HUES6 (cell line): ENCODE measurements around the gene PLA2G5.

Source experiments
- H3K27ac ChIP-seq: 2 replicates; pipeline ENCODE4 v1.7.0; 2013; ENCODE audit warnings: low read depth, mild to moderate bottlenecking, low read length, inconsistent platforms
- H3K27me3 ChIP-seq: 2 replicates; pipeline ENCODE4 v1.6.1; 2013; ENCODE audit warnings: low read length; ENCODE audit not compliant: control insufficient read depth, insufficient read depth
- H3K36me3 ChIP-seq: 2 replicates; pipeline ENCODE4 v1.6.1; 2013; ENCODE audit warnings: low read length; ENCODE audit not compliant: control insufficient read depth, insufficient read depth
- H3K4me1 ChIP-seq: 2 replicates; pipeline ENCODE4 v1.6.1; 2013; ENCODE audit warnings: low read length; ENCODE audit not compliant: control insufficient read depth, insufficient read depth
- H3K4me3 ChIP-seq: 2 replicates; pipeline ENCODE4 v1.5.1; 2013; ENCODE audit warnings: low read depth, low read length
- H3K9ac ChIP-seq: one replicate; pipeline ENCODE4 v1.6.1; 2013; ENCODE audit warnings: mild to moderate bottlenecking, low read length
- H3K9me3 ChIP-seq: 2 replicates; pipeline ENCODE4 v1.6.1; 2013; ENCODE audit warnings: low read depth, low read length; ENCODE audit not compliant: control insufficient read depth, insufficient read depth

Gene PLA2G5

DNA sequence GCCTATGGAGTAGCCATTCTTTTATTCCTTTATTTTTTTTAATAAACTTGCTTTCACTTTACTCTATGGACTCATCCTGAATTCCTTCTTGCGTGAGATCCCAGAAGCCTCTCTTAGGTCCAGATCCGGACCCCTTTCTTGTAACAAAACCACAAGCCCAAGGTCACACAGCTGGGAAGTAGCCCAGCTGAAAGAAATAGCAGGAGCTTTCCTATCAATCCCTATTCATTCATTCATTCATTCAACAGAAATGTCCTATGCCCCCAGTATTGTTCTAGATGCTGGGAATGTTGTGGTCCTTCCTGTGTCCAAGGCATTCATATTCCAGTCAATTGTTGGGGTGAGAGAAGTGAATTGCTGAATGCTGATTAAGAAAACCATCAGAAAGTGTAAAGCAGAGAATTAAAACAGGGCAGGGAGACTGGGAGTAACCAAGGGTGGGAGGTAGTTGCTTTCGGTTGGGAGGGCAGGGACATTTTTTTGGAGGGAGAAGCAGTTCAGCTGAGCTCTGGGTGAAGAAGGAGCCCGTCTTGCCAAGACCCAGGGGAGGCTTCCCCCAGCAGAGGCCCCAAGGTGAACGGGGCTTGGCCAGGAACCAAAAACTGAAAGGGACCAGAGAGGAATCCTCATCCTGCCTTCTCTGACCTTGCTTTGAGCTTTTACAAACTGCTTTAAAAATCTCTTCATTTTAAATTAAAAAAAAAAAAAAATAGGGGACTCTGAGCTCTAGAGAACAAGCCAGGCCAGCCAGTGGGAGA lies 38.6 kb downstream of the PLA2G5 start:
- no peaks in the 10 kb centered on the region for H3K36me3 ChIP-seq
- 0 out of 2 replicates have a peak, but pooled peaks cover 7% of the 10 kb centered on the region for H3K9me3 ChIP-seq
- no peaks in the 10 kb centered on the region; the same call in 1 of the 2 replicates for H3K4me1 ChIP-seq
- no peaks in the 10 kb centered on the region for H3K27me3 ChIP-seq
- H3K4me3 ChIP-seq: no peak overlapping the region
- H3K9ac ChIP-seq: no peak overlapping the region
- no peak overlapping the region for H3K27ac ChIP-seq

DNA sequence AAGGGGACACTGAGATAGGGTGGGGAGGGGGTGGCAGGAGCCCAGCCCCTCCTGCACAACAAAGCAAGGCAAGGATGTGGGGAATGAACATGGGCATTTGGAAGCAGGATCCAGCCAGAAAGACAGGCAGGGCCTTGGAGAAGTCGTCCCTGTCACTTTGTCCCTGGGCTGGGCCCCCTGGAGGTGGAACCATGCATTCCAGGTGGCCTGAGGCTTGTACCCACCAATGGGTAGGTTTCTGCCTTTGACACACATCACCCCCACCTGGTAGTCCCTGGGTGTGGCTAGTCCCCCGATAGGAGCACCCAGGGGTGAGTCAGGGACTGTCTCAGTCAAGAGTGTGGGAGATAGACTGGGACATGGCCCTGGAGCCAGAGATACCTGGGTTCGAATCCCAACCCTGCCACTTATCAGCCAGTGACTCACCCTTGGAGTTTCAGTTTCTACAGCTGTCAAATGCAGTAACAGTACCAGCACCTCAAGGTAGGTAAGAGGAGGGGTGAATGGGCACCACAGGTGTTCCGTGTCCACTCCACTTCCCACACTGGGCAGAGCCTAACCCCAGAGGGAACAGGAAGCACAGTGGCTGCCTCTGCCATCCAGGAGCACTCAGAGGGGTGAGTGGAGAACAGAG lies 39.3 kb downstream of the PLA2G5 start:
- Histone ChIP-seq H3K4me3 (no peak overlapping the region), H3K27me3 (no peaks in the 10 kb centered on the region), H3K36me3 (no peaks in the 10 kb centered on the region), H3K27ac (no peak overlapping the region), H3K4me1 (peaks cover 5% of the 10 kb centered on the region), H3K9me3 (0 out of 2 replicates have a peak, but pooled peaks cover 4% of the 10 kb centered on the region), H3K9ac (no peak overlapping the region)

DNA sequence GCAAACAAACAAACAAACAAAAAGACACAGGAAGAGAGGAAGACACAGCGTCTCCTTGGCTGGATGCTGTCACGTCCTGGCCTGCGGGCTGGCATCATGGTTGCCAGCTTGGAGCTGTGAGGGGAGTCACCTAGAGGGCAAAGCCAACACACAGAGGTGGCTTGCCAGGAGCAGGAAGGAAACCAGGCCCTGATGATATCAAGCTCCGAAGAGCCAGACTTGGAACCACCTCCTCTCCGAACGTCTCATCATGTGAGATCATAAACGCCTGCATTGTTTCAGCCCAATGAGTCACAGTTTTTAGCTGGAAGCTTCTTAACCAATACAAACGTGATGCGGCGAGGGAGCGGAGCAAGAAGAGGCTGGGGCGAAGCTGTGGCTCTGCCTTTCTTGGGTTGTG lies 40.7 kb downstream of the PLA2G5 start:
- Histone ChIP-seq H3K9ac (no peak overlapping the region), H3K4me1 (peaks cover 8% of the 10 kb centered on the region), H3K9me3 (0 out of 2 replicates have a peak, but pooled peaks cover 4% of the 10 kb centered on the region), H3K36me3 (no peaks in the 10 kb centered on the region), H3K4me3 (no peak overlapping the region), H3K27ac (no peak overlapping the region), H3K27me3 (no peaks in the 10 kb centered on the region)

DNA sequence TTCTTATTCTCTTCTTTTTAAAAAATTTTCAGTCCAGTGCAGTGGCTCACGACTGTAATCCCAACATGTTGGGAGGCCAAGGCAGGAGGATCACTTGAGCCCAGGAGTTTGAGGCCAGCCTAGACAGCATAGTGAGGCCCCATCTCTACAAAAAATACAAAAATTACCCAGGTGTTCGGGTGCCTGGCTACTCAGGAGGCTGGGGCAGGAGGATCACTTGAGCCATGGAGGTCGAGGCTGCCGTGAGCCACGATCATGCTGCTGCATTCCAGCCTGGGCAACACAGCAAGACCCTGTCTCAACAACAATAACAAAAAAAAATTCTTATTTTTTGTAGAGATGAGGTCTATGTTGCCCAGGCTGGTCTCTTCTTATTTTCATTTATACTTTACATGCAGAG lies 41.5 kb downstream of the PLA2G5 start:
- no peak overlapping the region for H3K4me3 ChIP-seq
- peaks cover 8% of the 10 kb centered on the region for H3K4me1 ChIP-seq
- H3K27me3 ChIP-seq: no peaks in the 10 kb centered on the region
- 0 out of 2 replicates have a peak, but pooled peaks cover 3% of the 10 kb centered on the region for H3K9me3 ChIP-seq
- H3K9ac ChIP-seq: no peak overlapping the region
- H3K27ac ChIP-seq: no peak overlapping the region
- no peaks in the 10 kb centered on the region for H3K36me3 ChIP-seq

DNA sequence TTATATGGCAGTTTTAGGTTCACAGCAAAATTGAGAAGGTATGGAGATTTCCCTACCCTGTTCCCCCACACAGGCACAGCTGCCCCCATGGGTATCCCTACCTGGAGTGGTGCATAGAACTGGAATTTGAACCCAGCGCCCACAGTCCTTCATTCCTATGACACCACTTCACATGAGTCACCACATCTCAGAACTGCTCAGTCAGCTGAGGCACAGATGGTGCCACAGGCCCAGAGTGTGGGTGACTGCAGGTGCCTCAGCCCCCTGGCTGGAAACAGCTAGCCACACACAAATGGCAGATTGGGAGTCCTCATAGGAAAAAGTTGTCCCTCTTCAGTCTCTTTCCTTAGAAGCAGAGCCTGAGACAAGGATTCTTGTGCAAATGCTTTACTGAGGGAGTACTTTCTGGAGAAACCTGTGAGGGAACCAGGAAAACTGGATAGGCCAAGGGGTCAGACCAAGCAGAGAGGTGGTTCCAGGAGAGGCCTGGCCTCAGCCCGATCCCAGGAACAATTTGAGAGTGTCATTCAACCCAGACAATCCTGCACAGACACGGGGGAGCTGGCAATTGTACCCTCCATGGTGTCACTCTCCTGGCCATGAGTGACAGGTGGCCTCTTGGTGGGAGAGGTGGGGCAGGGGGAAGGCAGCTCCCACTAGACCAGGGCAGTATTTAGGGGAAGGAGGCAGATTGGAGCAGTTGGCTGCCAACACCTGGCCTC lies 42.4 kb downstream of the PLA2G5 start:
- no peak overlapping the region for H3K27ac ChIP-seq
- H3K9me3 ChIP-seq: no peaks in the 10 kb centered on the region
- no peaks in the 10 kb centered on the region for H3K36me3 ChIP-seq
- H3K9ac ChIP-seq: no peak overlapping the region
- no peak overlapping the region for H3K4me3 ChIP-seq
- peaks cover 8% of the 10 kb centered on the region for H3K4me1 ChIP-seq
- H3K27me3 ChIP-seq: no peaks in the 10 kb centered on the region

DNA sequence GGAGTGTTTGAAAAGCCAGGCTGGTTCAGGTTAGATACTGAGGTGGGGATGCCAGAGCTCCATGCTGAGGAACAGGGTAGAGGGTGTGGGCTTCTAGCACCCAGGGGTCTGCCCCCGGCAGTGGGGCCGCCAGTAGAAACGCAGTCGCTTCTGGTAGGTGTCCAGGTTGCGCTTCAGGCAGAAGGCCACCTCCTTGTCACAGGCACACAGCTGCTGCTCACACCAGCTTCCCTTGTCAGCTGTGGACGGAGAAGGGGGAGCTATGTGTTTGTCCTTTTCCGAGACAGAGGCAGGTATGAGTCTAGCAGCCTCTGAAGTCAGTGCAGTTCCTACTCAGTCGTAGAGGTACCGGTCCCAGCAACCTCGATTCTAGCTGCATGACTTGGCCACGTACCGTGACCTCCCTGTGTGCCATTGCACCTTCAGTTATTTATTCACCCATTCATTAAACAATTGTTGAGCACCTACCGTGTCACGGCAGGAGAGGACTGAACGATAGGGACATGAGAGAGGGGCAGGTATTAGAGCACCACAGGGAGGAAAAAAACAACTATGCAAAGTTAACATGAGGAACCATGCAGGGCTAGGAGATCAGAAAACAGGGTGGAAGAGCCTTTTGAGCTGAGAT lies 44.1 kb downstream of the PLA2G5 start:
- no peaks in the 10 kb centered on the region for H3K36me3 ChIP-seq
- no peak overlapping the region for H3K27ac ChIP-seq
- H3K4me1 ChIP-seq: peaks cover 8% of the 10 kb centered on the region
- no peaks in the 10 kb centered on the region for H3K27me3 ChIP-seq
- no peak overlapping the region for H3K9ac ChIP-seq
- no peak overlapping the region for H3K4me3 ChIP-seq
- no peaks in the 10 kb centered on the region for H3K9me3 ChIP-seq

DNA sequence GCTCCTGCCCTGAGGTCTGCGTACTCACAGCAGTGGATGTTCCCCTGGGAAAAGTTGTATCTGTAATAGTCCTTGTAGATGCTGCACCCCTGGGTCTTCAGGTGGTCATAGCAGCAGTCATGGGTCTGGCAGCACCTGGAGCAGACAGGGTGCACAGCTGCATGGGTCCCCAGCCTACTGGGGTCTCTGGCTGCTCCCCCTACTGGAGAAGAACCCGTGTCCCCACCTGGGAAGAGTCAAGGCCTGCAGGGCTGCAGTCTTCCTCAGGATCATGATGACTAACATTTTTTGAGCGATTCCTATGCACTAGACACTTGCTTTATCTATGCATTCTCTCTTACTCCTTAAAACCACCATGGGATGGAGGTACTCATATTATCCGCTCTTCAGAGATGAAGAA lies 45.5 kb downstream of the PLA2G5 start:
- H3K36me3 ChIP-seq: no peaks in the 10 kb centered on the region
- H3K4me3 ChIP-seq: no peak overlapping the region
- H3K27me3 ChIP-seq: no peaks in the 10 kb centered on the region
- H3K9me3 ChIP-seq: no peaks in the 10 kb centered on the region
- peaks cover 8% of the 10 kb centered on the region for H3K4me1 ChIP-seq
- no peak overlapping the region for H3K27ac ChIP-seq
- no peak overlapping the region for H3K9ac ChIP-seq

DNA sequence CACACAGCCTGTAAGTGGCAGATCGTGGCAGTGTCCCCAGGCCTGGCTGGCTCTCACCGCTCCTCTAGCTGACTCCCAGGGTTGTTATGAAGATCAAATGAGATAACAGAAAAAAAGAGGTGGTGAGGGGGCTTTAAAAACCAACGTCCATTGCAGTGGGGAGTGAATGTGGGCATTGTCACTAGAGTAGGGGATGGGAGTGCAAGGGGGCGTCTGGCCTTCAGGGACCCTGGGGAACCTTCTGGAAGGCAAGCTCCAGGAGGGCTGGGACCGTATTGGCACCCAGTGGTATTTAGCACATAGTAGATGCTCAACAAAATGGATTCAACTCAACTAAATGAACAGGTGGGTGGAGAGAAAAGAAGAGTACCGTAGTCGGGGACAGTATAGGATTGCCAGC lies 45.9 kb downstream of the PLA2G5 start:
- no peaks in the 10 kb centered on the region for H3K27me3 ChIP-seq
- H3K9me3 ChIP-seq: no peaks in the 10 kb centered on the region
- H3K27ac ChIP-seq: no peak overlapping the region
- no peak overlapping the region for H3K9ac ChIP-seq
- H3K4me3 ChIP-seq: no peak overlapping the region
- H3K36me3 ChIP-seq: no peaks in the 10 kb centered on the region
- H3K4me1 ChIP-seq: peaks cover 8% of the 10 kb centered on the region

DNA sequence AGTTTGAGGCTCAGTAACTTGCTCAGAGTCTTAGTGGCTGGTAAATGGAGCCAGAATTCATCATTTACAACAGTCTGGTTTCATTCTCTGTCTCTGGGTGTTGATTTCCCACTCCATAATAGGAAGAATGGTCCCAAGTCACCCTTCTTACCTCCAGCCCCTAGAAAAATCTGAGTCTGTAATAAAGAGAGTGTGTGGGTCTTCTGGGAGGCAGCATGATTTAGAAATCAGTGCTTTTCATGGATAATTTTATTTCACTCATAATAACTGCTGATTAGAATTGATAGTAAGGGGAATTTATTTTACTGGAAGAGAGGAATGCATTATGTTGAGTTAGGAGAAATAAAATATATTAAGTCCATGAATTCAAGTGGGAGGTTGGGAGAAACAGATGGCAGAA lies 47.2 kb downstream of the PLA2G5 start:
- Histone ChIP-seq H3K27me3 (no peaks in the 10 kb centered on the region), H3K4me3 (no peak overlapping the region), H3K9ac (no peak overlapping the region), H3K9me3 (no peaks in the 10 kb centered on the region), H3K36me3 (no peaks in the 10 kb centered on the region), H3K27ac (no peak overlapping the region), H3K4me1 (peaks cover 8% of the 10 kb centered on the region)

DNA sequence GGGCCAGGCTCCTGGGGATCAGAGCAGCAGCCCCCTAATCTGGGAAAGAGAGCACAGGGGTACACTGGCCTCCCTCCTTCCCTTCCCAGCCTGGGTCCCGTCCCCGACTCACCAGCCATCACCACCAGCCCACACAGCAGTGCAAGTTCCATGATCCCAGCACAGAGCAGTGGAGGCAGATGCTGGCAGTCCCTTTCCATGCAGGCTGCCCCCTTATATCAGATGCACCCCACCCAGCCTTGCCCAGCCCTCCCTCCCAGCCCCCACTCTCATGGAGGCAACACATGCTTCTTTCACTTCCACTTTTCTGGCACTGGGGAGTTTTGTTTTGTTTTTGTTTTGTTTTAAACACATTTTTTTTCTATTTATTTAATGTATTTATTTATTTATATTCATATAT lies 49.4 kb downstream of the PLA2G5 start, which contains the start of gene PLA2G2D:
PLA2G2D (minus strand) TSS at position 190 of the 400 bp plus-strand sequence; CDS start at position 152, 38 bp downstream.
- no peaks in the 10 kb centered on the region for H3K36me3 ChIP-seq
- H3K9ac ChIP-seq: no peak within 1 kb of the TSS
- no peaks in the 10 kb centered on the region for H3K27me3 ChIP-seq
- no peak within 1 kb of the TSS for H3K4me3 ChIP-seq
- H3K27ac ChIP-seq: no peak within 1 kb of the TSS
- peaks cover 3% of the 10 kb centered on the region for H3K4me1 ChIP-seq
- no peaks in the 10 kb centered on the region for H3K9me3 ChIP-seq
